Measurements from ENCODE around the gene MYO1C. TPM values are rescaled to one million over a fixed set of nuclear protein-coding genes. Genes with fewer than 3 reads are reported as not detected.

Gene MYO1C
- total and polyA plus RNA-seq, 2 of the 8 experiments (the other 6 are each of a cell fraction or from before 2014, with no cell fraction given) = 40.1 to 78.6 TPM

GRCh38 chr17:1454541-1454940, 37.9 kb downstream of the MYO1C start:
- H2BK15ac ChIP-seq (ENCODE audit: low read length) = no peak overlapping the region
- no peak overlapping the region for H2BK5ac ChIP-seq (ENCODE audit: low read depth, low read length)
- H2AK5ac ChIP-seq (ENCODE audit: low read depth, low read length) = peak overlapping the region; percentile 16; the same call in 1 of the 2 replicates
- H4K8ac ChIP-seq (ENCODE audit: extremely low read depth, insufficient read depth, low read length) = no peak overlapping the region
- H3K56ac ChIP-seq (replicated peaks; ENCODE audit: insufficient read length, low read depth, low read length) = no peak overlapping the region
- no peaks in the 10 kb centered on the region for H3K27me3 ChIP-seq (replicated peaks in 1 of 4; ENCODE audit: control insufficient read depth in 3 of 4, extremely low read depth in 1 of 4, insufficient read depth in 3 of 4, low read length in 3 of 4)
- H2BK120ac ChIP-seq (replicated peaks; ENCODE audit: low read depth, low read length) = no peak overlapping the region
- H3K27ac ChIP-seq (ENCODE audit: low read depth, low read length) = no peak overlapping the region
- ChIA-PET POLR2A (ENCODE audit: partially characterized antibody) (interaction anchor here (1.0 to 3.5 kb wide), 6 partner anchors 9 to 153 kb away, joined by 3 to 13 read pairs (median 3); no protein-coding TSS in a partner anchor), CTCF (ENCODE audit: partially characterized antibody) (interaction anchor here (1.2 to 3.4 kb wide), 5 partner anchors 10 to 89 kb away, joined by 3 to 15 read pairs (median 6); no protein-coding TSS in a partner anchor)
- H3K23ac ChIP-seq (ENCODE audit: insufficient read length) = no peak overlapping the region
- WGBS, 2 experiments (ENCODE audit: extremely low coverage in 1 of 2, insufficient coverage in 1 of 2, insufficient read length in 1 of 2, insufficient replicate concordance in 2 of 2, low coverage in 1 of 2, low lambda C conversion rate in 2 of 2, missing lambda C conversion rate in 1 of 2) = 88% methylated on average over 9 of the region's 9 CpGs; no CpG with 5 or more reads in 1 of the 2 experiments
- H3K18ac ChIP-seq (ENCODE audit: extremely low read depth, low read length) = no peak overlapping the region
- H4K20me1 ChIP-seq (replicated peaks in 1 of 2; ENCODE audit: control insufficient read depth in 1 of 2, insufficient read depth in 2 of 2, low read length in 2 of 2) = peaks cover 2 to 10% of the 10 kb centered on the region in 2 experiments
- H3K14ac ChIP-seq (ENCODE audit: insufficient read length) = no peak overlapping the region
- H2BK12ac ChIP-seq (ENCODE audit: low read depth, low read length) = no peak overlapping the region; the same call in 1 of the 2 replicates
- no peak overlapping the region for H2AFZ ChIP-seq (ENCODE audit: low read length)
- H3K79me1 ChIP-seq (ENCODE audit: low read depth, low read length) = no peaks in the 10 kb centered on the region; the same call in 1 of the 2 replicates
- no peak overlapping the region for H4K5ac ChIP-seq (ENCODE audit: insufficient read length, low read depth, low read length)
- peak overlapping the region; percentile 75 to 92 (median 88); a peak in 7 of 8 replicates for H3K4me3 ChIP-seq (ENCODE audit: extremely low read depth in 1 of 4, insufficient read depth in 2 of 4, low read depth in 3 of 4, low read length in 4 of 4)
- peaks cover 9% of the 10 kb centered on the region for H3K23me2 ChIP-seq (ENCODE audit: low read depth, low read length)
- peaks cover 49 to 63% of the 10 kb centered on the region in 2 experiments for H3K79me2 ChIP-seq (ENCODE audit: control insufficient read depth in 1 of 2, insufficient read depth in 2 of 2, low read length in 2 of 2)
- H3K9me3 ChIP-seq (ENCODE audit: insufficient read depth in 2 of 2, low read depth in 1 of 2, low read length in 1 of 2) = no peaks in the 10 kb centered on the region
- H3K36me3 ChIP-seq (ENCODE audit: control insufficient read depth in 2 of 4, insufficient read depth in 4 of 4, low read length in 3 of 4) = peaks cover 0 to 5% (median 0%) of the 10 kb centered on the region in 4 experiments; a peak in 1 of 8 replicates
- FAIRE-seq = no peak
- no peak overlapping the region for H4K91ac ChIP-seq (replicated peaks; ENCODE audit: insufficient read length, low read length)
- H2BK20ac ChIP-seq (ENCODE audit: low read length) = no peak overlapping the region
- TF ChIP-seq MAX (IDR thresholded peaks at IDR 0.05) (no peak), SP4 (IDR thresholded peaks at IDR 0.05; ENCODE audit: low read length) (no peak), CREB1 (IDR thresholded peaks at IDR 0.05) (no peak), RFX5 (IDR thresholded peaks at IDR 0.05; ENCODE audit: borderline replicate concordance, low read depth, low read length) (no peak)
- H3K4me1 ChIP-seq (replicated peaks in 1 of 4; ENCODE audit: control insufficient read depth in 3 of 4, insufficient read depth in 4 of 4, low read length in 3 of 4) = peaks cover 0 to 6% (median 3%) of the 10 kb centered on the region in 4 experiments; a peak in 3 of 7 replicates
- no peak overlapping the region for H3K4ac ChIP-seq (replicated peaks; ENCODE audit: insufficient read length, low read depth, low read length)
- H3K4me2 ChIP-seq (ENCODE audit: insufficient read depth in 1 of 2, low read depth in 2 of 2, low read length in 2 of 2) = peak overlapping the region; percentile 86 to 94
- DNase-seq (ENCODE audit: low read depth in 1 of 2, low spot score in 2 of 2) = no peak
- H3K9ac ChIP-seq (replicated peaks in 1 of 4; ENCODE audit: extremely low read depth in 1 of 4, low read depth in 3 of 4, low read length in 3 of 4) = peak overlapping the region in 2 of 4 experiments; percentile 13 to 63; a peak in 4 of 7 replicates
